Measurements from ENCODE around the gene FUT7. TPM values are rescaled to one million over a fixed set of nuclear protein-coding genes. Genes with fewer than 3 reads are reported as not detected.

FUT7 gene
- total and polyA plus RNA-seq, 2 of the 8 experiments (the other 6 are each of a cell fraction or from before 2014, with no cell fraction given): not detected

DNA sequence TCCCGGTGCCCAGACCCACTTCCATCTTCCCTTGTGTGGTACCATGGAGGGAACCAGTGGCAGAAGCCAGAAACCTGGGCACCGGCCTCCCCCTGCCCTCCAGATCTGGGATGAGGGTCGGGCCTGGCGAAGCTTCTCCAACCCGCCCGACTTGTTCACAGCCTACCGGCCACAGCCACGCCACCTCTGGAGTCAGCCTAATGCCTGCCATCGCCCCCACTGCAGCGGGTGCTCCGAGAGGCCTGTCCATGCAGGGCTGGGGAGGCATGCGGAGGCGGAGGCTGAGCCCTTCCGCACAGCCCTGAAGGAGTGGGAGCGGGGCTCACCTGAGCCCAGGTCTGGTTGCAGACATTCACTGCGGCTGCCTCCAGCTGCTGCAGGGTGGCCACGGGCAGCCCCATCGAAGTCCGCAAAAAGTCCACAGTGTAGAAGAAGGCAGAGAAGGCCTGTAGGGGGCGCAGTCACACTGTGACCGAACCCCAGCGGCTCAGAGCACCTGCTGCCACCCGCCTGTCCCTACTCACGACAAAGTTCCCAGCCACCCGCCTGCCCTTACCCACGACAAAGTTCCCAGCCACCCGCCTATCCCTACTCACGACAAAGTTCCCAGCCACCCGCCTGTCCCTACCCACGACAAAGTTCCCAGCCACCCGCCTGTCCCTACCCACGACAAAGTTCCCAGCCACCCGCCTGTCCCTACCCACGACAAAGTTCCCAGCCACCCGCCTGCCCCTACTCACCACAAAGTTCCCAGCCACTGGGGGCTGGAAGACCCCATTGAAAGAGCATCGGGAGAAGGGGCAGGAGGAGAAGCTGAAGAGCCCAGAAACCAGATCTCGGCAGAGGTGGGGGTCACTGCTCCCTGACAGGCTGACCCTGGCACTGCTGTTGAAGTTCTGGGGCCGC is 17.9 kb upstream of the FUT7 start:
- FAIRE-seq (no peak), DNase-seq (ENCODE audit: low read depth in 1 of 2, low spot score in 2 of 2) (peak in 1 of 2 experiments; percentile 90)
- H3K56ac ChIP-seq (replicated peaks; ENCODE audit: insufficient read length, low read depth, low read length): no peak overlapping the region
- peaks cover 3 to 24% (median 15%) of the 10 kb centered on the region in 4 experiments; a peak in 6 of 7 replicates for H3K4me1 ChIP-seq (replicated peaks in 1 of 4; ENCODE audit: control insufficient read depth in 3 of 4, insufficient read depth in 4 of 4, low read length in 3 of 4)
- H3K27ac ChIP-seq (ENCODE audit: low read depth, low read length): no peak overlapping the region
- H3K23ac ChIP-seq (ENCODE audit: insufficient read length): no peak overlapping the region
- H3K4me3 ChIP-seq (ENCODE audit: extremely low read depth in 1 of 4, insufficient read depth in 2 of 4, low read depth in 3 of 4, low read length in 4 of 4): no peak overlapping the region
- H3K4ac ChIP-seq (replicated peaks; ENCODE audit: insufficient read length, low read depth, low read length): no peak overlapping the region
- H2BK120ac ChIP-seq (replicated peaks; ENCODE audit: low read depth, low read length): no peak overlapping the region
- POLR2A ChIA-PET (ENCODE audit: partially characterized antibody): interaction anchor here (1.3 to 1.8 kb wide), 2 partner anchors 16 to 21 kb away, joined by 4 read pairs; partner anchors contain the start of gene SAPCD2
- peaks cover 4% of the 10 kb centered on the region; the same call in 1 of the 2 replicates for H3K79me1 ChIP-seq (ENCODE audit: low read depth, low read length)
- no peak overlapping the region for H4K5ac ChIP-seq (ENCODE audit: insufficient read length, low read depth, low read length)
- no peak overlapping the region for H2BK12ac ChIP-seq (ENCODE audit: low read depth, low read length)
- H2AK5ac ChIP-seq (ENCODE audit: low read depth, low read length): no peak overlapping the region
- H2AFZ ChIP-seq (ENCODE audit: low read length): no peak overlapping the region
- no peaks in the 10 kb centered on the region for H3K79me2 ChIP-seq (ENCODE audit: control insufficient read depth in 1 of 2, insufficient read depth in 2 of 2, low read length in 2 of 2)
- CTCF ChIA-PET (ENCODE audit: partially characterized antibody): interaction anchor here (0.6 to 7.6 kb wide), 18 partner anchors 9 to 1520 kb away, joined by 3 to 291 read pairs (median 5); partner anchors contain the start of genes ABCA2, CLIC3, FUT7 and SAPCD2
- peaks cover 5 to 21% of the 10 kb centered on the region in 2 experiments for H4K20me1 ChIP-seq (replicated peaks in 1 of 2; ENCODE audit: control insufficient read depth in 1 of 2, insufficient read depth in 2 of 2, low read length in 2 of 2)
- H3K14ac ChIP-seq (ENCODE audit: insufficient read length): no peak overlapping the region
- H3K27me3 ChIP-seq (replicated peaks in 1 of 4; ENCODE audit: control insufficient read depth in 3 of 4, extremely low read depth in 1 of 4, insufficient read depth in 3 of 4, low read length in 3 of 4): peaks cover 25 to 76% (median 63%) of the 10 kb centered on the region in 4 experiments
- WGBS, 2 experiments (ENCODE audit: extremely low coverage in 1 of 2, insufficient coverage in 1 of 2, insufficient read length in 1 of 2, insufficient replicate concordance in 2 of 2, low coverage in 1 of 2, low lambda C conversion rate in 2 of 2, missing lambda C conversion rate in 1 of 2): 47% methylated on average over 38 of the region's 38 CpGs; no CpG with 5 or more reads in 1 of the 2 experiments
- H2BK15ac ChIP-seq (ENCODE audit: low read length): no peak overlapping the region
- H3K36me3 ChIP-seq (ENCODE audit: control insufficient read depth in 2 of 4, insufficient read depth in 4 of 4, low read length in 3 of 4): no peaks in the 10 kb centered on the region
- H4K8ac ChIP-seq (ENCODE audit: extremely low read depth, insufficient read depth, low read length): no peak overlapping the region
- no peak overlapping the region for H3K4me2 ChIP-seq (ENCODE audit: insufficient read depth in 1 of 2, low read depth in 2 of 2, low read length in 2 of 2)
- H3K23me2 ChIP-seq (ENCODE audit: low read depth, low read length): peaks cover 21% of the 10 kb centered on the region; the same call in 1 of the 2 replicates
- H3K18ac ChIP-seq (ENCODE audit: extremely low read depth, low read length): no peak overlapping the region; the same call in 1 of the 2 replicates
- no peak overlapping the region for H4K91ac ChIP-seq (replicated peaks; ENCODE audit: insufficient read length, low read length)
- no peak overlapping the region for H2BK5ac ChIP-seq (ENCODE audit: low read depth, low read length)
- no peak overlapping the region for H3K9ac ChIP-seq (replicated peaks in 1 of 4; ENCODE audit: extremely low read depth in 1 of 4, low read depth in 3 of 4, low read length in 3 of 4)
- H3K9me3 ChIP-seq (ENCODE audit: insufficient read depth in 2 of 2, low read depth in 1 of 2, low read length in 1 of 2): no peaks in the 10 kb centered on the region
- no peak overlapping the region for H2BK20ac ChIP-seq (ENCODE audit: low read length)
- TF ChIP-seq BACH1 (IDR thresholded peaks at IDR 0.05; ENCODE audit: low read length): peak; percentile 72
- no peak for TF ChIP-seq SP4 (IDR thresholded peaks at IDR 0.05; ENCODE audit: low read length)
- TF ChIP-seq EZH2 (IDR thresholded peaks at IDR 0.05; ENCODE audit: low read depth, low read length, severe bottlenecking): no peak
- TF ChIP-seq, protein P1, sequence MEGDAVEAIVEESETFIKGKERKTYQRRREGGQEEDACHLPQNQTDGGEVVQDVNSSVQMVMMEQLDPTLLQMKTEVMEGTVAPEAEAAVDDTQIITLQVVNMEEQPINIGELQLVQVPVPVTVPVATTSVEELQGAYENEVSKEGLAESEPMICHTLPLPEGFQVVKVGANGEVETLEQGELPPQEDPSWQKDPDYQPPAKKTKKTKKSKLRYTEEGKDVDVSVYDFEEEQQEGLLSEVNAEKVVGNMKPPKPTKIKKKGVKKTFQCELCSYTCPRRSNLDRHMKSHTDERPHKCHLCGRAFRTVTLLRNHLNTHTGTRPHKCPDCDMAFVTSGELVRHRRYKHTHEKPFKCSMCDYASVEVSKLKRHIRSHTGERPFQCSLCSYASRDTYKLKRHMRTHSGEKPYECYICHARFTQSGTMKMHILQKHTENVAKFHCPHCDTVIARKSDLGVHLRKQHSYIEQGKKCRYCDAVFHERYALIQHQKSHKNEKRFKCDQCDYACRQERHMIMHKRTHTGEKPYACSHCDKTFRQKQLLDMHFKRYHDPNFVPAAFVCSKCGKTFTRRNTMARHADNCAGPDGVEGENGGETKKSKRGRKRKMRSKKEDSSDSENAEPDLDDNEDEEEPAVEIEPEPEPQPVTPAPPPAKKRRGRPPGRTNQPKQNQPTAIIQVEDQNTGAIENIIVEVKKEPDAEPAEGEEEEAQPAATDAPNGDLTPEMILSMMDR (IDR thresholded peaks at IDR 0.05; ENCODE audit: control extremely low read depth in 1 of 3, insufficient read depth in 1 of 3, low read depth in 1 of 3, low read length in 3 of 3): peak in 2 of 3 experiments; percentile 77 to 80; a peak in 3 of 4 replicates
- 0 out of 2 replicates have a peak, but pooled peaks have one; percentile 10 for TF ChIP-seq YY1 (IDR thresholded peaks at IDR 0.05; ENCODE audit: low read depth, low read length)
- TF ChIP-seq GABPA (IDR thresholded peaks at IDR 0.05; ENCODE audit: borderline replicate concordance, insufficient read depth, low read length): peak; percentile 77; the same call in 1 of the 2 replicates
- TF ChIP-seq ZNF274 (IDR thresholded peaks at IDR 0.05; ENCODE audit: borderline replicate concordance, extremely low read depth, low read length): no peak
- TF ChIP-seq KDM5A (IDR thresholded peaks at IDR 0.05; ENCODE audit: low read length): no peak
